Bone marrow (tissue), 2 donors: ENCODE measurements around the gene ZNF182.
"Not testable (repeated sequence)": the region's sequence is repeated elsewhere in the genome, so short reads cannot be mapped to it uniquely, and the experiment has no call there.

Experiments
- DNase-seq, 2 donors: peaks; one replicate each; lab custom pipeline; 2025; lab: John Stamatoyannopoulos, UW

ZNF182 gene

DNA sequence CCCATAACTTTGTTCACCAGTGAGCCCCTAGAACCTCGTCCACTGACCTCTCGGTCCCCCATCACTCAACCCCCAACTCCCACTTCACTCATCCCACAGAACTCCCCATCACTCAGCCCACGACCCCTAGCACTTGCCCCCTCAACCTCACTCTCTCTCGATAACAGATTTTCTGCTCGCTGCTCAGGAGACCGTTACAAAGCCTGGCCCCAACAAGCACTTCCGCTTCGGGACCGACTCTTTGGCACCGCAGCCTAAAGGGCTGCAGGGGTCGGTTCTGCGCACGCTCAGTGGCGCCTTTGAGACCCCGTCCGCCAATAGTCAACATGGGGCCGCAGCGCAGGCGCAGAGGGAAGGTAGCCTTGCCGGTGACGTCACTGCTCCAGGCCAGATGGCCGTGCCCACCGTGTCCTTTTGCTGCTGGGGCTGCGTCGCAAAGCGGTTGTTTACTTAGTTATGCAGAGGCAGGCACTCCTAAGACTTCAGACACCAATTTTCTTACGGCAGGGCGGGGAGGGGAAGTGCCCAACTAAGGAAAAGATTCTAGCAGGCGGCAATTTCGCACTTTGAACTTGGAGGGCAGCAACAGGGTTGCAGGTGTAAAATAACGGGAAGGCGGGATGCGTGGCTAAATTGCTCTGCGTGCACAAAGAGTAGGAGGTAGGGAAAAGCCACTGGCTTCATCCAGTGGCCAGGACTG, at the start of gene ZNF182:
Gene ZNF182 (minus strand): TSS at position 232 of the 700 bp plus-strand sequence. CDS start 1,380 bp downstream, outside the sequence.
- peak; percentile 62 to 82 for DNase-seq

DNA sequence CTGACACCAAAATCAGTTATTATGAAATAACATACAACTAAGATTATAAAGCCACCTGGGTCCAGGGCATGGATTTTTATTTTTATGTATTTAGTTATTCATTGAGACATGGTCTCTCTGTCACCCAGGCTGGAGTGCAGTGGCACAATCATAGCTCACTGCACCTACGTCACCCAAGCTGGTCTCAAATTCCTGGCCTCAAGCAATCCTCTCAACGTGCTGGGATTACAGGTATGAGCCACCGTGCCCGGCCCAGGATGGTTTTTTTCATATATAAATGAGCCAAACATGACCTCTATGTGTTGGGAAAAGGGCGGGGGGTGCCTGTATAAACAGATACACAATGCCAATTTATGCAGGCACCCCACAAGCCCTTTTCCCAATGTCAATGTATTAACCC, 43.1 kb upstream of the ZNF182 start:
- DNase-seq: no peak

DNA sequence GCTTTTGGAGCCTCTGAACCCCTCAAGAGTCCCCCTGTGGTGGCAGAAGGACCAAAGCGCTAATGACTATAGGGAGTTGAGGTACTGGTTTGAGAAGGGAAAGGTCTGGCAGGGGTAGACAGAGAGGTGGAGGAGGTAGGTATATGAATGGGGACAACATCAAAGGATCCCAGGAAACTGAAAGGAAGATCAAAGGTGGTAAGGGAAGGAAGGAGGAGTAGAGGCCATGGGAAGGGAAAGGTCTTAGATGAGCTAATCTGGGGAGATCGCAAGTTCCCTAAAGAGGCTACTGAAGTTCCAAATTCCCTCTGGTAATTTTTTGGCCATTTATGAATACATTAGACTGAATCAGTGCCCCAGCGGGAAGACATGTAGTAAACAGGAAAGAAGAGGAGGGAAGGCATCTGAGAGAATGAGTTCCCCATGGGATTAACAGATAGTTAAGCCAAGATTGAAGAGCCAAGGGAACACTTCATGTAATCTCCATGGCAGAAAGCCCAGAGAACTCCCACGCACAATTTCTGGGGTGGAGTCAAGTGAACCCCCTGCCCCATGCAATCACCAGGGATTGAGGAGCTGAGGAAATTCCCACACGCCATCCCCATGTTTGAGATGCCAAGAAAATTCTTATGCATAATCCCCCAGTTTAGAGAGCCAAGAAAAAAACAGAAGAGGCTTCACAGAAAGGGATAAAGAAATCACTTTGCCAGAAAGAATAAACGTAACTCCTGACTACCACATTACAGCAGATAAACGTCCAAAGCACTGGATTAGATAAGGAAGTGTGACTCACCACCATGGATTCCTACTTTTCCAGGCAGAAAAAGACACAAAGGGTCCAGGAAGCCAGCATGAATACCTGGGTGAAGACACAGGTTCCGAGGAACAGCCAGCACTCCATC, 41.9 kb upstream of the ZNF182 start:
- no peak for DNase-seq

DNA sequence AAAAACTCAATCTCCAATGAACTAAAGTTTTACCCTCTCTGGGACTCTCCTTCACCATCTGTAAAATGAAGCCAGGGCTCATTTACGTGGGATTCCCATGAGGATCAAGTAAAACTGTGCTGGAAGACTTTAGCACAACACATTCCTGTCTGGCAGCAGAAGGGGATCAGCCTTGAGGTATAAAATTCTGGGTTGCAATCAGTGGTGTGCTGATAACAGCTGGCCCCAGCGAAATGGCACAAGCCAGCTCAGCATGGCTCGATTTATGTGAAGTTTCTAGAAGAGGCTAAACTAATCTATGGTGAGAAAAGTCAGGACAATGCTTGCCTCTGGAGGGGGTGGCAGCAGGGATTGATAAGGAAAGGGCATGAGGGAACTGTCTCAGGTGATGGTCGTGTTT, 39.3 kb upstream of the ZNF182 start:
- no peak for DNase-seq

DNA sequence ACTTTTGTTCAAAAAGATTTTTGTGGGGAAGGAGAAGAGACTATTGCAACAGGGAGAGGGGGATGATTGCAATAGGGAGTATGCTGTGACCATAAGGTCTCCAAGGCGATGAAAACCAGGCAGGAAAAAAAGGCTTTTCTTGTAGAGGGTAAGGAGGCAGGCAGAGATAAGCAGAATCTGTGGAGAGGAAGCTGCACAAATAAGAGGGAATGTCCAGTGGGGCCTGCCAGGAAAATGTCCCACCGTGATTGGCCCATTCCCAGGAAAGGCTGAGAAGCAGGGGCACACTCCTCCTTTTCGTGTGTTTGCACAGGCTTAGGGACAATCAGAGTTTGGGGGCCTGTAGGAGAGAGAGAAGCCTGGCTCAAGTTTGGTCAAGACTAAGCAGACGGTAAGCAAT, 32.1 kb upstream of the ZNF182 start:
- no peak for DNase-seq

DNA sequence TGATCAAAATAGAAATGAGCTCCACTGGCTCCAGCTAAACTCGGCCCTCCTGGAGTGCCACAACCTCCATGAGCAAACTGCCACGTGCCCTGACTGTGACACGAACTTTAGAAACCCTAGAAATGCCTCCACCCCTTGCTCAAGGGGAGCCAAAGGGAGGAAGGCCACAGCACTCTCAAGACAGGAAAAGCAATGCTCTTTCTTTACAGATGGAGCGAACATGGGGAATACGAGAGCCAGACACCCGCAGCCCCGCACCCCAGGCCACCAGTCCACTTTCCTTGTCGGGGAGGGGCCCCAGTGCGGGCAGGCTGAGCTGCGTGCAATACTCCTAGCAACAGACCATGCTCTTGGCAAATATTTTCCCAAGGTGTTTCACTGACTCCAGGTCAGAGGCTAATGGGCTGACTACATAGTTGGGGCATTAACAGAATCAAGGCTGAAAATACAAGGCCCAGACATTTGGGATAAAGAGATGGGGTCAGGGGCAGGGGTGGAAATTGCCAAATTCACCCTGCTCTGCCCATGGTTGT, 26.9 kb upstream of the ZNF182 start:
- DNase-seq: not testable (repeated sequence)

DNA sequence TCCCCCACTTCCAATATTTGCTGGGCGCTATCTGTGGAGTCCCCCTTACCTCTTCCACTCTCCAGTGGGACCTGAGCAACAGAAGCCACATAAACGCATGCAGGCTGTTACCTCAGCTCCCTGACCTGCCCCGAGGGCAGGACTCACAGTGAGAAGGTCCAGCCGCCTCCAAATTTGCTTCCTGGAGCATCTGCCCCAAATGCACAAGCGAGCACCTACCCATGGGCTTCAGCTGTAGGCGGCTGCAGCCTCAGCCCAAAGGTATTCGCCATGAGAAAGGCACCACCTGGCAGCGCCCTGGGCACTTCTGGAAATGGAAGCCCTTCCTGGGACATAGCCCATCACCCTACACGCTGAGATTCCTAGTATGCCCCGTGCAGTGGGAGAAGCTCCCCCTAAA, 26.4 kb upstream of the ZNF182 start:
- DNase-seq: no peak

DNA sequence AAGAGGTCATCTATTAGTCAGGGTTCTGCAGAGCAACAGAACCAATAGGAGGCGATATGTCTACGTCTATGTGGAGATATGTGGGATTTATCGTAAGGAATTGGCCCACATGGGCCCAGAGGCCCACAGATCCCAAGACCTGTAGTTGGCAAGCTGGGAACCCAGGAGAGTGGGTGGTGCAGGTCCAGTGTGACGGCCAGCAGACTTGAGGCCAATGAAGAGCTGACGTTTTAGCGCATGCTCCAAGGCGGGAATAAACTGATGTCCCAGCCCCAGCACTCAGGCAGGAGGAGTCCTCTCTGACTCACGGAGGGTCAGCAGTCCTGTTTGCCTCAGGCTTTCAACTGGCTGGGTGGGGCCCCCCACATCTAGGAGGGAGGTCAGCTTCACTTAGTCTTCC, 24.3 kb upstream of the ZNF182 start:
- DNase-seq: no peak

DNA sequence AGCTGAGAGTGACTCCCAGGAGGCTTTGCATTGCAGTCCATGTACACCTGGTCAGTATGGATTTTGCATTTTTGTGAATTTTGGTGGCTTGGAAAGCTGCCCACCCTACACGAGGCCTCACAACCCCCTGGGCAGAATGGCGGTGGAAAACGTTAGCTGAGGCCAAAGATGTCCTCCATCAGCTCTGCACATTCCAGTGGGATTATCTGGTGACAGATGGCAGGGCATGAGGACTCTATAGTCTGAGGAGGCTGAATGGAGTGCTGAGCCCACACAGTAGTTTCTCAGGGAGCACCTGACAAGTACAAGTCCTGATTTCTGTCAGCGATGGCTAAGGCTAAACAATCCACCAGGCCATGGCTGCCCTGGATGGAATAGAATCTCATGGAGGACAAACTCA, 23.8 kb upstream of the ZNF182 start:
- not testable (repeated sequence) for DNase-seq

DNA sequence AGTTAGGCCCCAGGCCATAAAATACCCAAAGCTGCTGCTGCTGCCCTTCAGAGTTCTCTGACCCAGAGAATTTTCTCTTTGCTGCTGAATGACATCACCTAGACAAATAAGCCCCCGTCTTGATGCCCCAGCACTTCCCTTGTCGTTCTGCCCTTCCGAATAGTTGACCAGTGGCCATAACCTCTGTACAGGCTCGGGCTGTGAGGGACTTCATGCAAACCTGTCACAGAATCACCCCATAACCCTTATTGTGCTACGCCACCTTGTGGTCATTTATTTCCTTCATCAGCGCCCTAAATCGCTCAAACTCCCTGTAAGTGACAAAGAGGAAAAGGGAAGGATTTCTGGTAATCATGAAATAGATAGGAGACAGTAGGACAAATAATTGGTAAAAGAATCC, 21.8 kb upstream of the ZNF182 start:
- peak in 1 of 2 donors; percentile 49 for DNase-seq

DNA sequence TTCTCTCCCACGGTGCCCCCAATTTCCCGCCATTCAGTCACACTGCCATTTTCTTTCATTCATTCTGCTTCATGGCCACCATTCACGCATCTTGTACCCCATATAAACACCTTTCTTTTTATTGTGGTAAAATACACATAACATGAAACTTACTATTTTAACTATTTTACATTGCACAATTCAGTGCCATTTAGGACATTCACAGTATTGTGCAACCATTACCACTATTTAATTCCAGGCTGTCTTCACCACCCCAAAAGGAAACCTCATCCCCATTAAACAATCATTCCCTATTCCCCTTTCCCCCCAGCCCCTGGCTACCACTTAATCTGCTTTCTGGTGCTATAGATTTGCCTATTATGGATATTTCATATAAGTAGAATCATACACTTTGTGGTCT, 18.9 kb upstream of the ZNF182 start:
- DNase-seq: no peak

DNA sequence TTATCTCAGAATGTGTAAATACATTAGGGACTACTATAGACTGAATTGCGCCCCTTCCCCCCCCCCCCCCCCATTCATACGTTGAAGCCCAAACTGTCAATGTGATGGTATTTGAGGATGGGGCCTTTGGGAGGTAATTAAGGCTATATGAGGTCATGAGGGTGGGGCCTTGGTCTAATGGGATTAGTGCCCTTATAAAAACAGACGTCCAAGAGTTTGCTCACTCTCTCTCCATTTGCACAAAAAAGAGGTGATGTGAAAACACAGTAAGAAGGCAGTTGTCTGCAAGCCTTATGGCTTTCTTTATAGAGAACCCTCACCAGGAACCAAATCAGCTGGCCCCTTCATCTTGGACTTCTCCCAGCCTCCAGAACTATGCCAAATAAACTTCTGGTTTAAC, 18.3 kb upstream of the ZNF182 start:
- DNase-seq: no peak

DNA sequence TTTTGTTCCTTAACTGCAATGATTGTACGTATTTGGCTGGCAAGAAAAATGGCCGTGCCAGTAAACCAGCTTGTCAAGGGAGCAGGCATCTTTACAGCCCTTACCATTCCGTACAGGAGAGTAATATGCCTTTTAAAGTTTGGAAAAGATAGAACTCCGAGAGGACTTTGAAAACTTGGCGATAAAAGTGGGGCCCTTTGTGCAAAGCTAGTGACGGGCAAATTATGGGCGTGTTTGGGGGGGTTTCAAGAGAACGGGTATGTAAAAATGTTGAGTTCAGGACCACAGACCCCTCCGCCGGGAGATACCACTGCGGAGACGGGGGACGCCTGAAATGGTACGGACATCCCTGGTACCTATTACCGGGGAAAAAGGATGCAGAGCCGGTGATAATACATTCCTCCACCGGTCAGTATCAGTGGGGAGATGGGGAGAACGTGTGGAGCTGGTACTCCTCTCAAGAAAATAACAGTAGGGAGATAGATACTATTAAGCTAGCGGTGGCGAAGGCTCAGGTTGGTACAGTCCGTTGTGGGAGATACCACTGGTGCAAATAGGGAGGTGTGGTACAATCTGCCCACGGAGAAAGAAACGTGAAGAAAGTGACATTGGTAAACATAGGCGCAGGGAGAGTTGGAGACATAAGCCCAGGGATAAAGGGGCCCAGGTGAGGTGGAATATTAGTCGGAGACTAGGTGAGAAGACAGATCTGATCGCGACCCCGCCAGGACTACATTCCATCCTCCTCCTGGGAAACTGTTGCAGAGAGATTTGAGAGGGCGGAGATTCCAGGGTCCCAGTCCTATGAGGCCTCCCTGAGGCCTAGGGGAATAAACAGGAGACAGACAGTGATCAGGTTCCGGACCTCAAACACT, 17.5 kb upstream of the ZNF182 start:
- DNase-seq: peak; percentile 50 to 78

DNA sequence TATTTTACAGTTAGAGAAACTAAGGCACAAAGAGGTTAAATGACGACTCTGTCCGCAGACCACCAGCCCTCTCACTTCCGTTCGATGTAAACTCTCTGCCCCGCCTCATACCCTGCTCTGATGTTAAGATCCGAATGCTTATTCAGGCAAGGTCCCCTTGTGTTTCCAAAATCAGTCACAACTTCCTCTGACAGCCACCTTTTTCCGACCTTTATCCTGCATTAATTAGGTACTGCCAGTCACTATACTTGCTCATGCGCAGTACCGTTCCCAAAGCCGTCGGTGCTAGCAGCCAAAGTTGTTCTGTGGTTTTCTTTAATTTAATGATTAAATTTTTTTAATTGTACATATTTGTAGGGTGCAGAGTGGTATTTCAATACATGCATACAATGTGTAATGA, 16.7 kb upstream of the ZNF182 start:
- DNase-seq: peak in 1 of 2 donors; percentile 0

DNA sequence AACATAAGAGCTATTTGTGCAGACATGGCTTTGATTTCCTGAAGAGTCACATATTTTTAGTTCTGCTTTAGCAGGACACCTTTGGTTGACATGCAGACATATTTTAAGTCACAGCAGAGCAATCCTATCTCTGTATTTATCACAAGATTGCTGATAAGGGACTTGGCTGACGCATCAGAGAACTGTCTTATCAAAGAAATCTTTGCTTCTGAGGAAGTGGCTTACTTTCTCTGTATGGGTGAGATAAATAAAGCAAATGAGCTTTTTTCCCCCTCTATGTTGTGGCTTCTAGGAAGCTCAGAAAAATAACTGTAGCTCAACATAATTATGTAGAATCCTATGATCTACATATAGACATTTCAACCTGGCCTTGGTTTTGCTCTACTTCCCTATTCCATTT, 16.1 kb upstream of the ZNF182 start:
- not testable (repeated sequence) for DNase-seq

DNA sequence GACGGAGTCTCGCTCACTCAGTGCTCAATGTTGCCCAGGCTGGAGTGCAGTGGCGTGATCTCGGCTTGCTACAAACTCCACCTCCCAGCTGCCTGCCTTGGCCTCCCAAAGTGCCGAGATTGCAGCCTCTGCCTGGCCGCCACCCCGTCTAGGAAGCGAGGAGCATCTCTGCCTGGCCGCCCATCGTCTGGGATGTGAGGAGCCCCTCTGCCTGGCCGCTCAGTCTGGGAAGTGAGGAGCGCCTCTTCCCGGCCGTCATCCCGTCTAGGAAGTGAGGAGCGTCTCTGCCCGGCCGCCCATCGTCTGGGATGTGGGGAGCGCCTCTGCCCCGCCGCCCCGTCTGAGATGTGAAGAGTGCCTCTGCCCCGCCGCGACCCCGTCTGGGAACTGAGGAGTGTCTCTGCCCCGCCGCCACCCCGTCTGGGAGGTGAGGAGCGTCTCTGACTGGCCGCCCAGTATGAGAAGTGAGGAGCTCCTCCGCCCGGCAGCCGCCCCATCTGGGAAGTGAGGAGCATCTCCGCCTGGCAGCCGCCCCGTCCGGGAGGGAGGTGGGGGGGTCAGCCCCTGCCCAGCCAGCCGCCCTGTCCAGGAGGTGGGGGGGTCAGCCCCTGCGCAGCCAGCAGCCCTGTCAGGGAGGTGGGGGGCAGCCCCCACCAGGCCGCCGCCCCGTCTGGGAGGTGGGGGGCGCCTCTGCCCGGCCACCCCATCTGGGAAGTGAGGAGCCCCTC, 13.0 kb upstream of the ZNF182 start:
- DNase-seq: not testable (repeated sequence)

DNA sequence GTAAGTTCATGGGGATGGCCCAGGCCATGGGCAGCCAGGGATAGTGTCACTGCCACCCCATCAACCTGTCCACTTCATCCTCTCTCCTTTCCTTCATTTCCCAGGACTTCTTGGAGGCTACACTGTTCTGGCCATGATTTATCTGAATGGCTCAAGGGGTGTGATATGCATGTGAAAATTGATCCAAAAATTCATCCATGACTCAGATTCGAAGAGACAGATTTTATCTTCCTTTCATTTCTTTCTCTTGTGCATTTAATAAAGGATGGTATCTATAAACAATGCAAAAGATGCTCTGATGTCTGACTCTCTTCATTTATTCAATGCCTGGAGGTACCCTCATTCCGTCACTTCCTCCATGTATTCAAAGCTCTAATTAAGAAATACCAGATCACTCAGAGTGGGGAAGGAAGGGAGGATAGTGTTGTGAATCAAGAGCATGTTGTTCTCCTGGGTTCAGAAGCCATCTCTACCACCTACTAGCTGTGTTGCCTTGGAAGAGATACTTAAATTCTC, 5.7 kb upstream of the ZNF182 start:
- not testable (repeated sequence) for DNase-seq

DNA sequence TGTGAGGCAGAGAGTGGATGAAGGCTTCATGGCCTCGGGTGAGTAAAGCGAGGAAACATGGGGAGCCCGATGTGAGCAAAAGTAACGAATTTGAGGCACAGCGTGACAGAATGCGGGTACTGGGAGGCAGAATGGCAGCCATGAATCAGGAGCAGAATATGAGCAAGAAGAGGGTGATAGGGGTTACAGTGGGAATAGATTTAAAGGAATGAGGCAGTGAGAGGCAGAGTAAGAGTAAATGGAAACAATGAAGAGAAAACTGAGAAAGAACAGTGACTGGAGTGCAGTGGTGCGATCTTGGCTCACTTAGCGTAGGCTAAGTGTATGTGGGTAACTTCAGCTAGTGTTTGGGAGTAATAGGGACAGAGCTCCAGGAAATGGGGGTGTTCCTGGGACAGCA, 2.9 kb upstream of the ZNF182 start, which contains the start of gene SPACA5:
Gene SPACA5 (plus strand): TSS at position 301 of the 400 bp plus-strand sequence. CDS start 815 bp downstream, outside the sequence.
- DNase-seq: not testable (repeated sequence)

DNA sequence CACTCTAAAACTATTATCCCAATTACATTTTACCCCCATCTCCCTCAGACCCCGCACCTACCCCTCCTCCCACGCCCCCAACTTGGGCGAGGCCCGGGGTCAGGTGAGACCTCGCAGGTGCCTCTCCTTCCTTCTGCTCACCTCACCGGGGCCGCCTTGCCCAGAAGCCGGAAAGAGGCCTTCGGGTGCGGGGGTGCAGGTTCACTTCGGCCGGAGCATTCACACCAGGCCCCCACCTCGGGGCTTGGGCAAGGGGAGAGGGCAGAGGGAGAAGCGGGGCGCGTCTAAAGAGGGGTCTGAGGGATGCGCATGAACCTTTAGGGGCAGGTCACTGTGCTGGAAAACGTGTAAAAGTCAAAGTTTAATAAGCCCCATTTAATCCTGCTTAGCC, 427 bp downstream of the ZNF182 start:
- DNase-seq: no peak

DNA sequence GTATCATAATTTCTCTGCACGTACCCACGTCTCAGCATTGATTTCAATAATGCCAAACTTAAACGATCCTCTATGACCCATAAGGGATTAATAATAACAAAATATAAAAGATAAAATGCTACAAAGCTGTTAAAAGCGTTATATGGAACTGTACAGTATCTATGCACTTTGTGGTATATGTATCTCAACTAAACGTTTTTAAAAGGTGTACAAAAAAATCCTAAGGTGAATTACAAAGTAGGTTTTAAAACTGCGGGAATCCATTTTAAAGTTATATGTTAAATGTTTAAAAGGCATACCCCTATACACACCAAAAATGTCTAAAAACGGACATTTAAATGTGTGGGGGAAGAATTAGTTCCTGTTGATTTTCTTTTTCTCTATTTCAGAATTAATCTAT, 860 bp downstream of the ZNF182 start:
- no peak for DNase-seq

DNA sequence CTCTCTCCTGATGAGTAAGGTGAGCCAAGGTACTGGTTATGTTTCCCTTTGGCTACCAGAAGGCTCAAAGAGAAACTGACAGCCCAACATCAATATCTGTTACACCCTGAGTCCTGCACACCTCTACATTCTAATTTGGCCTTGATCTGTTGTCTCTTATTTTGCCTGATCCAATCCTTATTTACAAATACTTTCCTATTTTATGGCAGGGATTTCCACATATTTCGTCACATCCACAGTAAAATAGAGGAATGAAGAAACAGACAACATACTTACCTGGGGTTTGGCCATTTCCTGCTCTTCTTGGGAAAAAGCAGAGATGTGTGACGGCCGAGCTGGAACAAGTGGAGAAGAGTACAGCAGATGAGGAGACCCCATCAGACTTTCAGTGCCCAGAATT, 1.5 kb downstream of the ZNF182 start:
- DNase-seq: no peak
